HG02588 (cell line): ENCODE measurements around the gene ACP5.

ENCODE experiments used
- ATAC-seq: cut with Tn5 transposase; IDR thresholded peaks from one replicate; pipeline ENCODE4 v1.9.1; 2021; ENCODE audit warnings: mild to moderate bottlenecking, moderate library complexity; ENCODE audit not compliant: unreplicated experiment

Gene ACP5

GRCh38 chr19:11549386-11549953 lies 28.0 kb downstream of the ACP5 start:
- ATAC-seq, result no peak

GRCh38 chr19:11547929-11548700 lies 29.3 kb downstream of the ACP5 start:
- ATAC-seq, result no peak

GRCh38 chr19:11541238-11541637 lies 36.2 kb downstream of the ACP5 start:
- ATAC-seq, result no peak

- ATAC-seq, result no peak
Observed at GRCh38 chr19:11540645-11541044, 36.8 kb downstream of the ACP5 start.

GRCh38 chr19:11539495-11540365 lies 37.7 kb downstream of the ACP5 start:
- ATAC-seq, result no peak

- no peak for ATAC-seq
Observed at GRCh38 chr19:11538232-11539036, 39.0 kb downstream of the ACP5 start, which contains the start of gene CNN1. Gene CNN1, plus strand, starts transcription at chr19:11538851. Its CDS starts 77 bp downstream, at chr19:11538928.

- no peak for ATAC-seq
Observed at GRCh38 chr19:11535792-11536595, 41.5 kb downstream of the ACP5 start.

- no peak for ATAC-seq
Observed at GRCh38 chr19:11534948-11535347, 42.5 kb downstream of the ACP5 start.

GRCh38 chr19:11534538-11534937 lies 42.9 kb downstream of the ACP5 start:
- no peak for ATAC-seq

- ATAC-seq, result no peak
Observed at GRCh38 chr19:11530432-11530831, 47.0 kb downstream of the ACP5 start.

GRCh38 chr19:11528551-11529341 lies 48.7 kb downstream of the ACP5 start, which contains the start of gene ECSIT:
Gene ECSIT, minus strand, starts transcription at chr19:11529134. Its CDS starts 9,964 bp downstream, at chr19:11519170.
- peak; percentile 86 for ATAC-seq
